GM18873 (cell line): ENCODE measurements around the gene LCE1E.

Experiments used
- ATAC-seq: cut with Tn5 transposase; IDR thresholded peaks from one replicate; pipeline ENCODE4 v1.9.1; 2021; ENCODE audit warnings: mild to moderate bottlenecking, moderate library complexity, moderate number of reproducible peaks; ENCODE audit not compliant: unreplicated experiment, low FRiP score

Gene LCE1E

DNA sequence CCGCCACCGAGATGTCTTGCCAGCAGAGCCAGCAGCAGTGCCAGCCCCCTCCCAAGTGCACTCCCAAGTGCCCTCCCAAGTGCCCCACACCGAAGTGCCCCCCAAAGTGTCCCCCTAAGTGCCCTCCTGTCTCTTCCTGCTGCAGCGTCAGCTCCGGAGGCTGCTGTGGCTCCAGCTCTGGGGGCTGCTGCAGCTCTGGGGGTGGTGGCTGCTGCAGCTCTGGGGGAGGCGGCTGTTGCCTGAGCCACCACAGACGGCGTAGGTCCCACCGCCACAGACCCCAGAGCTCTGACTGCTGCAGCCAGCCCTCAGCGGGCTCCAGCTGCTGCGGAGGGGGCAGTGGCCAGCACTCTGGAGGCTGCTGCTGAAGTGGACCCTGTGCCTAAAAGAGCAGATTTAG is 9.7 kb upstream of the LCE1E start:
- ATAC-seq: no peak

DNA sequence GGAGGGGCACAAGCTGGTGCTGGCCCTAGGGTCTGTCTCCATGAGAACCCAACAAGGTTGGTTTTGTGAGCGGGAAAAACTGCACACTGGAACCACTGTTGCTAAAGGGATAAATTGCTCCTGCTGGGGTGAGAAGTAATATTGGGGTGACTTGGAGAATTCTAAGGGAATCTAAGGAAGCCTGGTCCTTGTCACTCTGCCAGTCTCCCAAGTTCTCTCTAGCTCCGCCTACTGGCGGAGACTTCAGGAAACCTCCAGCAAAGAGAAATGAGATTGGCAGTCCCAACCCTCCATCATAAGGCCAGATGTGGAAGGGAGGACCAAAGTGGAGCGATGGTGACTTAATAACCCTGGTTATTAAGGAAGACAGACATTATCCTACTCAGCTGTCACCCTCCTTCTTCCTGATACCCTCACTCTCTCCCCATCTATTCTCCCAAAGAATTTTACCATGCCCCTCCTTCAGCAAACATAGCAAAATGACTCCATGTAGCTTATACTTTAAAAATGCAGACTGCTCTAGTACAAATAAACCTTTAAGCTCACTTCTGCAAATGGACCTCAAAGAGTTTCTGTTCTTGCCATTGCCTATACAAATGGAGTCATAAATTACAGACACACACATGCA is 8.4 kb upstream of the LCE1E start:
- ATAC-seq: no peak

DNA sequence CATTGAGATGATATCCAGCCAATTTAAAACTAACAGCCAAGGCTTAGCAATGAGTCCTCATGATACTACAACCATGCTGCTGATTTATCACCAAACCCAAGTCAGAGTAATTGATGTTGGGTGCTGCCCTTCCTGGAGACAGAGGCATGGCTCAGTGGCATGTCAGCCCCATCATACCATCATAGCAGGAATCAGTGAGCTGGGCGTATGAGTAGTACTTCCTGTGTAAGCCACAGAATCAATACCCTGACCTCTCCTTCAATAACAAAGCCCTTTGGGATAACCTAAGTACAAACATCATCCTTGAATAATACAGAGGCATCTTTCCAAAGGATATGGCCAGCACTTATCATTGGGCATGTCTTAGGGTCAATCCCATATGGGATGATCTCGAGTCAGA is 3.0 kb upstream of the LCE1E start:
- ATAC-seq: no peak

DNA sequence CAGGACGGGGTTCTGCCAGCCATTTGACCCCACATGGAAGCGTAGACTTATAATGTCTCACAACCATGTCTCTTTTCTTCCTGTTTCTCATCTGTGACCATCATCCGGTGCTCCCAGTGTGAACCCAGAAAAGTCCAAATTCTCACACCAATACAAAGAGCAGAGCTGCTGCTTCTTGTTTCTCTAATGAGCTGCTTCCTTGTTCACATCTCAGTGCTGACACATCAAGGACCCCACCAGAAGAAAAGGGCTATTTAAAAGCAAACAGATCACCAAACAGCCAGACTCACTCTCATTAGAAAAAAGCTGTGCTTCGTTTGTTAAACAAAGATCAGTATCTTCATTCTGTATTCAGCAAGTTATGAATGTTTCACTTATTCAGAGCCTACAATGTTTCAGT is 9.6 kb downstream of the LCE1E start:
- no peak for ATAC-seq

DNA sequence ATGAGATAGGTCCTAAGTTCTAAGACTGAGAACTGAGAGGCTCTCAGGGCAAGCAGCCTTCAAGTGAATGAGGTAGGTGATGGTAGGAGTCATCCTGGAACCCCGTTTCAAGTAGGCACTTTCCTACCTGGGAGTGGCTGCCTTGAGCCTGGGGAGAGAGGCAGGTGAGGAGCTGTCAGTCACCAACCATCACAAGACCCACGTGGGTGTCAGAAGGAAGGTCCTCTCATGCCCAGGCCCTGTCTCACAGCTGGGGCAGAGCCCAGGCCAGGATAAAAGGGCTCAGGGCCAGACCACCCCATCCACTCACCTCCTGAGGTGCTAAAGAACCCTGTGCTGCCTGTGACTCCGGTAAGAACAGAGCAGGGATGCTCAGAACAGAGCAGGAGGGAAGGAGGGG is 10.4 kb downstream of the LCE1E start, which contains the start of gene LCE1D:
Gene LCE1D (plus strand): TSS at position 301 of the 400 bp plus-strand sequence. CDS start 1,074 bp downstream, outside the sequence.
- ATAC-seq: no peak

DNA sequence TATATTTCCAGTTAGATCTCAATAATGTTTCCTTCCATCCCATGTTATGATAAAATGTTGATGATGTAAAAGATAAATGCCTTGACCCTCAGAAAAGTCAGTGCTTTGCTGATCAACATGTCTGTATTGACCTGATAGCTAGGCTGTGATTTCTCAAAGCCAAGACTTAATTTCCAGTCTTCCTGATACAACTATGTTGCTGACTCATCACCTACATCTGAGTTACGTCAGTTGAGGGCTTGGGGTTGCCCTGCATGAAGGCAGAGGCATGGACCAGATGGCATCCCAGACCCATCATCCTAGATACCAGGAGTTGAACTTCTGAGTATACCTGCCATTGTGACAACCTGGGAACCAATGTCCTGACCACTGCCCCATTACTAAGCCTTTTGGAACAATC is 15.3 kb downstream of the LCE1E start:
- ATAC-seq: no peak

DNA sequence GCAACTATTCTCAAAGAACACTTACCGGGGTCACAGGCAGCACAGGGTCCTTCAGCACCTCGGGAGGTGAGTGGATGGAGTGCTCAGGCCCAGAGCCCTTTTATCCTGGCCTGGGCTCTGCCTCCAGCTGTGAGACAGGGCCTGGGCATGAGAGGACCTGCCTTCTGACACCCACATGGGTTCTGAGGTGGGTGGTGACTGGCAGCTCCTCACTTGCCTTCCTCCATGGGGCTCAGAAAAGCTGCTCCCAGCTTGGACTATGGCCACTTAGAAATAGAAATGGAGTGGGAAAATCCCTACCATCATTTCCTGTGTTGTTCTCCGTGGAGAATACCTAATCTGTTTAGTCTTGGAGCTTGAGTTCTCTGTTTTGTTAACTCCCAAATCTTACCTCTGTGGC is 20.5 kb downstream of the LCE1E start, which contains the start of gene LCE1C:
Gene LCE1C (minus strand): TSS at position 76 of the 400 bp plus-strand sequence. CDS start 1,173 bp downstream, outside the sequence.
- no peak for ATAC-seq

DNA sequence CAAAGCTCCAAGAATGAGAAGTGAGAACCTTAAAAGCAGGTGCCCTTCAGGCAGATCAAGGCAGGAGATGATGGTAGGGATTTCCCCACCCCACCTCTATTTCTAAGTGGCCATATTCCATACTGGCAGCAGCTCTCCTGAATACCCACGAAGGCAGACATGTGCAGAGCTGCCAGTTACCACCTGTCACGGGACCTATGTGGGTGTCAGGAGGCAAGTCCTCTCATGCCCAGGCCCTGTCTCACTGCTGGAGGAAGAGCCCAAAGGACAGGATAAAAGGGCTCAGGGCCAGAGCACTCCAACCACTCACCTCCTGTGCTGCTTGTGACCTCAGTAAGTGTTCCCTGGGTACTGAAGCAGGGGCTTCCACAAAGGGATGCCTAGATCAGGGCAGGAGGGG is 25.0 kb downstream of the LCE1E start:
- ATAC-seq: no peak

DNA sequence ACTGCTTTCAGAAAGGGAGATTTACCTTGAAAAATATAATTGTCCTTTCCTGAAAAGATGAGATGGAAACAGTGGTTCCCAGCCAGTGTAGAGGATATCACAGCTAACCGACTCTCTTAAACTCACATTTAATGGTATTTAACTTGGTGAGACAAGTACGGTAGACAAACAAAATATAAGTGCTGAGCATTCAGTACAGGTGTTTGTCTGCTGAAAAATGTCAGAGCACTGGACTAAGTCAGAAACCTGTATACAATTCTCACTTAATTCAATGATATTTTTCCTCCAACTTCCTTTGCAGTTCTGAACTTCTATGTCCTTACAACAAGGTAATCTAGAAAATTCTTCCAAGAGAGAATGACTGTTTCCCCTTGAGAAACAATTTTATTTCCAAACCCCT is 25.6 kb downstream of the LCE1E start, which contains the start of gene LCE1B:
Gene LCE1B (plus strand): TSS at position 301 of the 400 bp plus-strand sequence. CDS start 476 bp downstream, outside the sequence.
- no peak for ATAC-seq

DNA sequence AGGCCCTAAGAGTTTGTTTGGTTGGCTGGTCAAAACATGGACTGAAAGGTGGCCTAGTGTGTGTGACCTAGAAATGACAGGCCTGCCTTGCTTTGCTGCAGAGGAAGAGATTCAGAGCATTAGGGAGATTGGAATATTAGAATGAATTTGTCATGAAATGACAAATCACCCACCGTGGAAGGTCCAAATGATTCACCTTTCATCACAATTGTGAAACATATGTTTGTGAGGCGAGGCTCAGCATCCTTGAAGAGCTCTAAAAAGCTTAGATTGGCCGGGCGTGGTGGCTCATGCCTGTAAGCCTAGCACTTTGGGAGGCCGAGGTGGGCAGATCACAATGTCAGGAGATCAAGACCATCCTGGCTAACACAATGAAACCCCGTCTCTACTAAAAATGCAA is 31.3 kb downstream of the LCE1E start:
- ATAC-seq: no peak

DNA sequence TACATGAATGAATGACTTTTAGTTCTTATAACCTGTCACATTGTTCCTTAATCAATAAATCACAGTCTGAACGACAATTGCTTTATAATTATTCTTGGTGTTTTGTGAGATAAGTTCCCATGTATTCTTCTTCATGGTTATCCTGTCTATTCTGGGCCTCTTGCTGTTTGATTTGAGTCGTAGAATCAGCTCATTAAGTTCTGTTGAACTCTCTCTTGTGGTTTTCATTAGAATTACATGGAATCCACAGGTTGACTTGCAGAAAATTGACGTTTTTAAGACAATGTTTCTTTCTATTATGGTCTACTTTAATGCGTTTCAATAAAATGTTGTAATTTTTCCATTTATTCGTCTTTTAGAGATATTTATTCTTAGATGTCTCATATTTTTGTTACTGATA is 37.2 kb downstream of the LCE1E start:
- ATAC-seq: no peak

DNA sequence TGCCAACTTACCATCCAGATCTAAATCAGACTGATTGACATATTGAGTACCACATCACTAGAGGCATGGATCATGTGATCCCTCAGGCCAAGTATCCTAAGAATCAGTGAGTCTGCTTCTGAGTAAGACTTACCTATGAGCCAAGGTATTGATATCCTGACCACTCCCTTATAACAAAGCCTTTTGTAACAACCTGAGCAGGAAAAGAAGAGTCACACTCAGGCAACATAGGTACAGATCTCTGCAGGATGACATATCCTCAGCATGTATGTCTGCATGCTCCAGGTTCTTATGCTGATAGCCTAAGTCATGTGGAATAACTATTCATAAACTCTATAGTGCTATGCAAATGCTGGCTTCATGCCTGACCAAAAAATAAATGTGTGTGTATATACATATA is 38.9 kb downstream of the LCE1E start:
- no peak for ATAC-seq

DNA sequence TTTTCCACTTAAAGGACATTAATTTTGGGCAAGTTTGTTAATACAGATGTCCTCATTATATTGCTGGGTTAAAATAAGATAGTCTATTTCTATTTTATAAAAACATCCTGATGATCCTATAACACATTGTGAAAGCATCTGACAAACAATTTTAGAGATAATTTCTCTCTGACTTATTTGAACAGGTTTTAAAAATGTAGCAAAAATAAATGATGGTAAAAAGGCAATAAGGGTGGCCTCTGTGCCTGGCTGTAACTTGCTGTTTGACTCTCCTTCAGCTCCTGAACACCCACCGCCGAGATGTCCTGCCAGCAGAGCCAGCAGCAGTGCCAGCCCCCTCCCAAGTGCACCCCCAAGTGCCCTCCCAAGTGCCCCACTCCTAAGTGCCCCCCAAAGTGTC is 41.1 kb downstream of the LCE1E start, which contains the start of gene LCE1A:
Gene LCE1A (plus strand): TSS at position 301 of the 400 bp plus-strand sequence. CDS start 0 bp downstream, at position 301.
- no peak for ATAC-seq

DNA sequence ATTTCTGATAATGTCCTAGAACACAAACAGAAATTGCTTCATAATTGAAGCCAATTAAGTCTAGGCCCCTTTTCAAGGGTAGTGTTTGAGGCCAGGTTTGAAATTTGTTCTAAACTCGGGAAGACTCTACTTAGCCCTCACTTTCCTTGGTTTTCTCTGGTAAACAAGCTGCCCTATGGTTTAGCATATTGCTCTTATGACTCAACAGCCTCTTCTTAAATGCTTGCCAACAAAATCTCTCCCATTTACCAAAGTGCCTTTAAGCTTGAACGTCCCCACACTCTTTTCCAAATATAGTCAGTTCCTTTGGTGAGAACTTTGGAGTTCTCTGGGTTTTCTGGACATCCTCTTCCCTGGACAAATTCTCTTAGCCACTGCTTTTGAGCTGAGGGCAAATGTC is 50.8 kb downstream of the LCE1E start:
- no peak for ATAC-seq
